HL-60/S4 treated with retinoic acid at 250 ng/mL for 4 days and 3 days (cell line): ENCODE measurements around the gene MRPL10.

Experiments
- in situ Hi-C: fragments of 300-500 bp; cut with MboI; formaldehyde crosslinking; loops from 2 replicates; pipeline ENCODE4 v1.7.0; 2022; ENCODE audit warnings: low sequenced_read_pairs

Gene MRPL10

DNA sequence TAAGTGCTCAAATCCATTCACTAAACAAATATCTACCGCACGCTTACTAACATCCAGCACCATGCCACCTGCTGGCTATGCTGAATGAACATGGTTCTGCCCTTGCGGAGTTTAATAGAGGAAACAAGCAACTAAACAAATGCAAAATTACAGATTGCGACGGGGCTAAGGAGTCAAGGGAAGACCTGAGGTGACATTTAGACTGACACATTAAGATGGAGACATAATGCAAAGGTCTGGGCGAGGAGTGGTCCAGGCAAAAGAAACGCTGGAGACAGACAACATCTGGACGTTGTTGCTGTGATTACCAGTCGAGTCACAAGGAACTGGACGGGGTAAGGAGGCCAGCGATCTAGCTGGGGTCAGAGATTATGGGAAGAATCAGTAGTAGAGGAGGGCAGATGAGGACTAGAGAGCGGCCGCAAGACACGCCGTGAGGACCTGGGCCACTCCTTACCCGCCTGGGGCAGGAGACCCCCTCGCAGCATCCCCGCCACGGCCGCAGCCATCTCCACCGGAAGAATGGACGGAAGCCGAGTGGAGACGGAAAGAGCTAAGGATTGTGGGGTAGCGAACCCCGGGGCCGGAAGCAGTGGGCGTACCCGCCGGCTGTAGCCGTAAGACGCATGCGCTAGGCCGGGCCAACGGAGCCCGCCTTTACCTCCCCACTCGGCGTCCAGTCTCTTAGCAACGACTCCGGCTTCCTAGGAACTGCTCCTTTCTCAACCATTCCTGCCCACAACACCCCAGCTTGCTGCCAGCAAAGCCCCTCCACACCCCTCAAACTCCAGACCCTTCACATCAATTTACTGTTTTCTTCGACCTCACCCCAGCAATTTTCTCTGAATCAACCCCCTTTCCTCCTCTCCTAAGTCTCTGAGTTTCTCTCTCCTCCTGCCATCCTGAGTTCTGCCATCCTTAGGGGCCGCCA, at the start of gene MRPL10, which contains the start of gene LRRC46:
MRPL10 (minus strand) TSS at position 539 of the 931 bp plus-strand sequence; CDS start at position 509, 30 bp downstream.
LRRC46 (plus strand) TSS at position 668 of the 931 bp plus-strand sequence. CDS start 320 bp downstream, outside the sequence.
- in situ Hi-C loops = no loop called here

DNA sequence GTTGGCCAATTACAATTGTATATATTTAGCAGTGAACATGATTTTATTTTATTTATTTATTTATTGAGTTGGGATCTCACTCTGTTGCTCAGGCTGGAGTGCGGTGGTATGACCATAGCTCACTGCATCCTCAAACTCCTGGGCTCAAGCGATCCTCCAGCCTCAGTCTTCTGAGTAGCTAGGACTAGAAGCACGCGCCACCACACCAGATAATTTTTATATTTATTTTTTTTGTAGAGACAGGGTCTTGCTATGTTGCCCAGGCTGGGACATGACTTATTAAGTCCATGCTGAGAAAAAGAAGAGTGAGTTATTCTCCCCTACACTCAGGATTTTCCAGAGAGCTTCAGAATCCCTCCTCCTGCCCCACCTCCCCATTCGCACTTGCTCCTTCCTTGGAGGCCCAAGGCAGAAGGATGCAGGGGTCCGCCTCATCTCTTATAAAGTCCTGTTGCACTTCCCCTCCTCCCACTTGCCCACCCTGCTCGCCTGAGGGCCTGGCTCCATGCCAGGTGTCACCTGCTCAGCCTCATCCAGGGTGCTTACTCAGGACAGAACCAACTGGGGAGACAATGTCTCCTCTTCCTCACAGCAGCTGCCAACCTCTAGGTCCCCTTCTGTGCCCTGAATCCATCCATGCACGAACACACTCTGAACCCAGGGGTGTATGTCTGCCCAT, 48.6 kb upstream of the MRPL10 start:
- in situ Hi-C loops = no loop called here

DNA sequence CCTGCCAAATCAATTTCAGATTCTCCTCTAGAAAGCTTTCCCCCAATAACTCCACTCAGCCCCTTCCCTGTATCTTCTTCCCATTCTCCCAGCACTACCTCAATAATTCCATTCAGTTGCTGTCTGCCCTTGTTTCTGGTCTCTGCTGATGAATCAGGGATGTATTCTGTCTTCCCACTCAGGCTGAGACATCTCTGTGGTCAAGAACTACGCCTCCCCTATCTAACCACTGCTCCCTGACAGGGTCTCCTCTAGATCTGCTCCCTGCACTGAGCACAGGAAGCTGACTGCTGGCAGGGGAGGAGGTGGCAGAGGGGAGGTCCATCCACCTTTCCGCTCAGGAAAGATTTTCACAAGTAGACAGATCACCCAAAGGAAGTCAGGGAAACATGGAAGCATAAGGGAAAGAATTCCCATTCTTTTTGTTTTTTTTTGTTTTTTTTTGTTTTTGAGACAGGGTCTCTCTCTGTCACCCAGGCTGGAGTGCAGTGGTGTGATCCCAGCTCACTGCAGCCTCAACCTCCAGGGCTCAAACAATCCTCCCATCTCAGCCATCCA, 47.8 kb upstream of the MRPL10 start:
- in situ Hi-C loops = no loop called here

DNA sequence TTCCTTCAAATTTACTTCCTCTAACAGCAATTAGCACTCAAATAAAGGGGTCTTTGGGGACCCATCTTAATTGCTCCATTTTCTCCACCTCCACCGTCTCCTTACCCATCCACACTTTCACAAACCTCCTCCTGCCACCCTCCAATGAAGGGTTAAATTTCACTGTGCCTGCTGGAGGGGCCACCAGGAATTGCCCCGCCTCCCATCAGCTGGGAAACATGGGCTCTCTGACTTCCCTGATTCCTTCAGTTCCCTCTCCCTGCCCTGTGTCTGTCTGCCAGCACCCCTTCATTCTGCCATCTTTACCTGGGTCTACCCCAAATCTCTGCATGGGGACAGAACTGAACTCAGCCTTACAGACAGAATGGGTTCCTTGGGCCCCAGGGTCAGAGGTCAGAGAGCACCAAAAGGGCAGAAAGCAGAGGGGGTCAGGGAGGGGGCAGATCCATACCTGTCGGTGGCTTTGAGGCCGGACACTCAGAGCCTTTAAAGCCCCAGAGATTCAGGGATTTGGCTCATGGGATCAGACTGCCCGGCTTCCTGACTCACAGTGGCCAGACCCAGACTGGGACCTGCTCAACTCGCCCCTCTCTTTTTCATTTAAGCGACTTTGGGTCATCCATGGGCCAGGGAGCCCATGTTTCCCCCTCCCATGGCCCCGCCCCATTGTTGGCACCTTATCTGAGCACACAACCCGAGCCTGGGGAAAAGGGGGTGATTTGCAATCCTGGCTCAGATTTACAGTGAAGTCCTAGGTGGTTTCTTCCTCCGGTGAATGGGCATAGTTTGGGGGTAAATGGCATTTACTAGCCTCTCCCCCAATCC, 47.1 kb upstream of the MRPL10 start:
- in situ Hi-C loops = no loop called here

DNA sequence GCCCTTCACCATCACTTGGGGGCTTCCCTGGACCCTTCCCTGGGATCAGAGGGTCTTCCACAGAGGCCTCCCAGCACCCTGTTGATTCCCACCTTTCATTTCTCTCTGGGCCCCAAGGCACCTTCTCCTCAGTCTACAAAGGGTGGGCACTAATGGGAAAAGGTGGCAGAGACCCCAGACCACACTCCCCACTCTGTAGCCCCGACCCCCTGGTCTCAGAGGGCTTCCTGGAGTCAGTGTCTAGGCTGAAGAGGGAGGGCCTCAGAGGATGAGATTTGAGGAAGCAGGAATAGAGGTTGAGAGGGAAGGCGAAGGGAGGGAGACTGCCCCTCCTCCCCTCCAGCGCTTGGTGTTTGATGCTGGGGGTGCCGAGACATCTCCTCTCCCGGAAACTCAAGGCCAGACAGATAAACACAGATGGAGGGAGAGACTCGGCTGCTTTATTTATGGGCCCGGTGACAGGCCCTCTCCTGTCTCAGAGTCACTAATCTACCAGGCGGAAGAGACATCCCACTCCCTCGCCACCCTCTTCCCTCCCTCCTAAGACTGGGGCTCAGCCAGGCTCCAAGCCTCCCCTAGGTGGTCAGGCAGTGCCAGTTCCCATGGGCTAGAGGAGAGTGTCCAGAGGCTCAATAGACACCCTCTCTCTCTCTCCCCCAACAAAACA, 46.2 kb upstream of the MRPL10 start:
- in situ Hi-C loops = no loop called here

DNA sequence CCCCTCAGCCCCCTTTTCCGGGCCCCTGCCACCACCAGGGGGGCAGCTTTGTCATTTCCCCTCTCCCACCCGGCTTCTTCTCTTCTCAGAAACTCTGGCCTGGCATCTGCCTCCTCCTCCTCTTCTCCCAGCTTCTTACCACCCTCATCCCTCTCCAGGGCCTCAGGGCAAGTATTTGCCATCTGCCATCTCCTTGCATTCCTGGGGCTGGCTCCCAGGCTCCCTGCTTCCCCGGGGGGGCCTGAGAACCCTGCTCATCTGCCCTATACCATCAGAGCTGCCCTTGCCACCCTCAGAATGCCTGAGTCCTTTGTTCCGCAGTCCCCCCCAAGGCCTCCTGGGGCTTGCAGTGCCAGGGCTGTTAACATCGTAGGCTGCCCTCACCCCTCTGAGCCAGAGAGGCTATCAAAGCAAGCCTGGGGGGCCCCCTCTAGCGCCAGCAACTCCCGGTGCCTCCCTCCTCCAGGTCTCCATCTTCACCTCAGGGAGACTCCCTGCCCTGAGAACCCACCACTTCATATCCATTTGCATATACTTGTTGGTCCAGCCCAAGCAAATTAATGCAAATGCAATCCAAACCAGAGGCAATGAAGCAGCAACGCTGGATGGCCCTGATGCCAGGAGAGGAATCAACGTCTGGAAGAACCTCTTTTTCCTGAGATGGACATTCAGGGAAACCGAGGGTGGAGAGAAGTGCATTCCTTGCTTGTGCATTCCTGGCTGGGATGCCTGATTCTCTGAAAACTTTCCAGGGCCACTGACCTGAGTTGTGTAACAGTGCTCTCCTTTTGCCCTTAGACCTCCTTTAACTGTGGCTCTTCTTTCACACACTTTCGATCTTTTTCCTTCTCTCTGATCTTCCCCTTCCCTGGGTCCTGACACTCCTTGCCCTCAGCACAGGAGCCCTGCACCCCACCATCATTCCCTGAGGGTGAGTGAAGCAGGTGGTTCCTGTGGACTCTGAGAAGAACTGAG, 44.0 kb upstream of the MRPL10 start:
- in situ Hi-C loops = no loop called here

DNA sequence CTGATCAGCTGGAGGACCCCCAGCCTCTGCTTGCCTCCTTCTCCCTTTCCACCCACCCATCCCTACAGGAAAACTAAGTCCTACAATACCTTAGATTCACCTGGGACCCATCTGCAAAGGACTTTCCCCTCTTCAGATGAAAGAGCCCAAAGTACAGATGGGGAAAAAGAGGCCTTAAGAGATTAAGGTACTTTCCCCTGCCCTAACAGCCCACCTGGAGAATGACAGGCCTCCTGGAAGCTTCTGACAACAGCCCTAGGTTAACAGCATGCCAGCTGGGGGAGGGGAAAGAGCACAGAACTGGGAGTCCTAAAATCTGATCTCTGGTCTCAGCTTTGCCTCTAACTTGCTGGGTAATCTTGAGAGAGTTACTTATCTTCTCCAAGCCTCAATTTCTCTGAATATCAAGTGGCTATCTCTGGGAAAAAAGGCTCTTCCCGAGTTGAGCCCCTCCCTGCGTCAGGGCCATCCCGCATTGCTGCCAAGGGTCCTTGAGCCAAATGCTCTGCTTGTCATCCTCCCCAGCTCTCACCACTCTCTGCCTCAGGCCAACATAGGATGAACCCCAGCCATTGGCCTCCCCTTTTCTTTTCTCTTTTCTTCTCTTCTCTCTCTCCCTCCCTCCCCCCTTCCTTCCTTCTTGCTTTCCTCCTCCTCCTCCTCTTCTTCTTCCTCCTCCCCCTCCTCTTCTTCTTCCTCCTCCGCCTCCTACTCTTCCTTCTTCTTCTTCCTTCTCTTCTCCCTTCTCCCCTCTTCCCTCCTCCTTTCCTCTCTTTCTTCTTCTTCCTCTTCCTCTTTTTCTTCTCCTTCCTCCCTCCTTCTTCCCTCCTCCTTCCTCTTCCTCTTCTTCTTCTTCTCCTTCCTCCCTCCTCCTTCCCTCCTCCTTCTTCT, 42.1 kb upstream of the MRPL10 start:
- in situ Hi-C loops = no loop called here

DNA sequence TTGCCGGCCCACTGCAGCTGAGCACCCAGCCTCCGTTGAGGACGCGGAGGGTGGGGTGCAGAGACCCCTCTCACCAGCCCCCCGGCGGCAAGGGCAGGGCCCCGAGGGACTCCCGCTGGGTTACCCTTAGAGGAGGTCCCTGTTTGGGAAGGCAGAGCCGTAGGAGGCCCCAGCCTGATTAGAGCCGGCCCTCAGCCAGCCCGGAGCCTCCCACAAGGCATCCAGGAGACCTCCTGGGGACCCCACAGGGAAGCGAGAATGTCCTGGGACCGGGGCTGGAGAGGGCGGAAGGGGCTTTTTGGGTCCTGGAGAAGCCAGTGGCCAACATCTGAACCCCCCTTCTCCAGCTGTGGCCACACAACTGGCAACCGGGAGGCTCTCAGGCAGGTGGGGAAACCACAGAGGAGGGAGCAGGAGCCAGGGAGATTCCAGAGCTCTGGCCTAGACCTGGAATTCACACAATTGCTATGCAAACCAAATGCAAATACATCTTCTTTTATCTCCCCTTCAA, 41.4 kb upstream of the MRPL10 start:
- in situ Hi-C loops = no loop called here

DNA sequence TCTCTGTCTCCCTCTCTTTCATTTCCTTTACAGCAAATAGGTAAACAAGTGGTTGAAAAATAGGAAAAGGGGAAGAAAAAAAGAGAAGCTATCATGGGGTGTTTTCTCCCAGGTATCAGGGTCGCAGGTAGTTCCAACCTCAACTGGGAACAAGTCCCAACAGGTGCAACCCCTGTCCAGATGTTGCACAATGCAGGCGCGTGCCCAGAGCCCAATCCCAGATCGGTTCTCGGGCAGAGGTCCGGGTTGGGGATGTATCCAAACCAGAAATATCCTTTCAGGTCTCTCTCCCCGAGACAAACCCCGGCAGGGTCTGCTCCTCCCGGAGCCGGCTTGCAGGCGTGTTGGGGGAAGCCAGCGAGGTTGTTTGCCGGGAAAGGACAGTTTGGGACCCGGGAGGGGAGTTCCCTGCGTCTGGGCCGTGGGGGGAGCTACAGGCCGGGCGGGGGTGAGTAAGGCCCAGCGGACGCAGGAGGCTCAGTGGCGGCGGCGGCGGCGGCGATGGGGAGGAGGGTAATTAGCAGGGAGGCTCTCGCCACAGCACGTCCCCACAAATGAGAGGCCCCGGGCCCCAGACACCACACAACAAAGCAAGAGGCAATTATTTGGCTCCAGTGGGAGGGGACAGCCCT, 40.8 kb upstream of the MRPL10 start:
- in situ Hi-C loops = no loop called here

DNA sequence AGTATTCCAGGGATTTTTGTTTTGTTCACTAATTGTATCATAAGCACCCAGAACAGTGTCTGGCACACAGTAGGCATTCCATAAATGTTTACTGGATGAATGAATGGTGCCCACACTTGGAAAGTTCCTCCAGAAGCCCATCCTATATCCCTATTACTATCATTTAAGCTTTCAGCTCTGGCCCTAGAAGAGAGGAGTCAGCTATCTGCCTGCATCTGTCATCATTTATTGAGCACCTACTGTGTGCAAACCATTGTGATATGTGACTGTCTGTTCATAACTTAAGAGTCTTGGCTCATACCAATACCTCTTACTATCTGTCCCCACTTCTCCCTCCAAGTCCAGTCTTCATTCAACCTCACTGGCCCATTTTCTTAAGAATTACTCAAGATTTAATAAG, 39.7 kb upstream of the MRPL10 start:
- in situ Hi-C loops = no loop called here

DNA sequence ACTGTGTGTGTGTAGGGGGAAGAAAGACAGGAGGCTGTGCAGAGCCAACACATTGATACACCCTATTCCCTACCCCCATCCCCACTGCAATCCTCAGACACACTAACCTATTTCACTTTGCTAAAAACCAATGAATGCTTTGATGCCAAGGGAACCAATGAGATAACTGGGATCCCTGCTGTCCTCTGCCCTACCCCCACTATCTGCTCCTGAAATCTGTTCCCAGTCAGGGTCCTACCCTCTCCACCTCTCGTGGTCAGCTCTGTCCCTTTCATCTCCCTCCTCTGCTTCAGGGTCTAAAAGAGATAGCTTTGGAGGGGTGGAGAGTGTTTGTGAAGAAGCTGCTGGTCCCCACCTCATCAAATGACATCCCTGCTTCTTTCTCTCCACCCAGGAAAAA, 38.7 kb upstream of the MRPL10 start:
- in situ Hi-C loops = no loop called here

DNA sequence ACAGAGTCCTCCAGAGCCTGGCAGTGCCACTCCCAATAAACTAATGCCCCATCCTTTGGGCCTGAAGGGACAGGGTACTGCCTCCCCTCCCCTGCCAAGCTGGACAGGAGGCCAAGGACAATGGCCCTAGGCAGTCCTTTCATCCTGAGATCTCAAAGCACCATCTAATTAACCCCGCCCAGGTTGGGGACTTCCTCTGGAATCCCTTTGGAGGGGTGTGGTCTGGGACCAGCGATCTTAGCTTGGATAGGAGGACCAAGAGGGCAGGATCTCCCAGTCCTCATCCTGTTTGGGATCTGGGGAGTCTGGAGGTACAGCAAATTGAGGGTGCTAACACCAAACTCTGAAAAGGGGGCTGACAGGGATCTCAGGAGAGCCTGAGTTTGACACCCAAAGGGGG, 37.8 kb upstream of the MRPL10 start:
- in situ Hi-C loops = no loop called here

DNA sequence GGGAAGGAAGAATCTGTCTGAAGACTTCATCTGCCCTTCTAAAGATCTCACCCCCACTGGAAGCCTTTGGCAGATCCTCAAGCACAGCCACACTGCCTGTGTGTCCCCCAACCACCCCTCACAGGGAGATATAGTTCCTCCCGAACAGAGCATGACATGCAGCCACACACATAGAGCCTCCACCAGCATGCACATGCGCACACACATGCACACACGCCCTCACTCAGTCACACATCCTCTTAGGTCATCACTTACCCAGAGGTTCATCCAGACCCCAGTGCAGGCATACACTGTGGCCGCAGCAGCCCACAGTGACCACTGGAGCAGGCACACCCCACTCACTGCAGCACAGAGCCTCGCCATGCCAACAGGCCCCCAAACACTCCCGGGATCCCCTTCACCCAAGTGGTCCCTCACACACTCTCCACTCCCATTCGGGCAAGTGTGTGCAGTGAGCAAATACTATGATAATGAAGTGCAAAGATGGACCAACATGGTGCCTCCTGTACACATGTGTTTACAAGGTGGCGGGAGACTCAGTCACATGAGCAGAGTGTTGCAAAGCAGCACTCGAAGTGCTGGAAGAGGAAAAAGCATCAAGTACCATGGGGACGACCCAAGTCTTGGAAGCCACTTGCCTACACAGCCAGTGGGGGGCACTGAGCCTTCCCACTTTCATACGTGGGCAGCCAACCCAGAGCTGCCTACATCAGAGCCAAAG, 36.6 kb upstream of the MRPL10 start:
- in situ Hi-C loops = no loop called here

DNA sequence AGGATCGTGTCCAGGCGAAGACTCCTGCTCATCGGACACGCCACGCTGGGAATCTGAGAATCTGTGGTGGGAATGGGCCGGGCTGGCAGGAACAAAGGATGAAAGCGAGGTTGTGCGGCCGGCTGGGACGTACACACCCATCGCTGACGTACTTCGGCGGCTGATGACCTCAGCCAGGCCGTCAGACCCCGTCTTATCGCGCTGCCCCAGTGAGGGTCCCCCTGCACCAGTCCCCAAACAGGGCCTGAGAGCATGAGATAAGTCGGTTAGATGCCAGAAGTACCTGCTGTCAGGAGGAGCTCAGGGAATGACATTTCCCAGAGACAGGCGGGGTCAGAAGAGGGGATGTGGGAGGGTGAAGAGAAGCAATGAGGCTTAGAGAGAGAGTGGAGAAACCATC, 35.6 kb upstream of the MRPL10 start:
- in situ Hi-C loops = no loop called here

DNA sequence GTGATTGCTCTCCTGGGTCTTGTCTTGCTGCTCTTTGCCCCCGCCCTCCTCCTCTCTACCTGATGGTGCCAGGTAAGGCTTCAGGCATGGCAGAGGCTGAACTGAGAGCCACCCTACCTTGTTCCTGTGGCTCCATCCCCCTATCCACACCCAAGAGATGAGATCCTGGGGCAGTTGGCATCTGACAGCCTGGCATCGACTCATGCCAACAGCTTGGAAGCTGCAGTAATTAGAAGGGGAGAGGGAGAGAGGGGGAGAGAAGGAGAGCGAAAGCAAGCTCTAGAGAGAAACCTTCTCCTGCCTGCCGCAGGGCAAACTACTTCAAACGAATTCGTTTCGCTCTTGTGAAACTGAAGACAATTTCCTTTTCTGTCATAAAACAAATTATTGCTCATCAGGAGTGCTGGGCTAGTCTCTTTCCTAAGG, 33.5 kb upstream of the MRPL10 start:
- in situ Hi-C loops = no loop called here

DNA sequence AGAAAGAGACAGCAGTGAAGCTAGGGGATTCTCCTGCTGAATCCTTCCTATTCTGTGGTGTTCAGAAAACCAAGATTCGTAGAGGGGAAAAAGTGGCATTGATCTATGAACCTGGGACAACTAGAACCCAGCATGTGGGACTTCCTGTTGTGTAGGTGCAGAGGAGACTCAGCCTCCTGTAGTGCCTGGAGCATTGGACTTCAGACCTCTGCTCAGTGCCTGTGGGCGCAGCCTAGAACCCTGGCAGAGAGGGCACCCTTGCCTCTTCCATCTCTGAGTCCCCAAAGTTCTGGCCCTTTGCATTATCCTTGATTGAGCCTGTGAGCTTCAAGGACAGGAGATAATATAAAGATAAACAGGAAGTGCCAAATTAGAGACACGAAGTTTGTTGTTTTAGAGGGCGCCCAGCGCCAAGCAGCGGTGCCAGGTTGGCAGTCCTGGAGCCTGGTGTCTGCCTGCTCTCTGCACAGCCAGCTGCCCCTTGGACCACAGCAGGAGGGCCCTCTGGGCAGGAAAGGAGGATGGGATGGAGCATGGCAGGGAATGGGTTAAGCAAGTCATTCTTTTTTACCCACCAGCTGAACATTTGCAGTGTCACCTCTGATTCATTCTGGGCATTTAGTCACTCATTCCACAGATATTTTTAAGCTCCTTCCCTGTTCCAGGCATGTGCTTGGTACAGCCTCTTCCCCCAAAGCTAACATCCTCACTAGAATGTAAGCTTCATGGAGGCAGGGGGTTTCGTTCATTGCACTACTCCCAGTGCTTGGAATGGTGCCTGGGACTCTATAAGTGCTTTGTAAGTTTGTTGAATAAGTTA, 31.5 kb upstream of the MRPL10 start:
- in situ Hi-C loops = no loop called here
